GM12878 (cell line): Measurements from ENCODE around the gene IHH. TPM values are rescaled to one million over a fixed set of nuclear protein-coding genes. Genes with fewer than 3 reads are reported as not detected.

Experiments used
- ATAC-seq: fragments of 200-7000 bp; cut with Tn5 transposase; 3 replicates; pipeline ENCODE4 v1.9.1; 2020; ENCODE audit warnings: mild to moderate bottlenecking, moderate library complexity
- BruUV-seq: library from RNA; stranded (reverse); fragments of 400-500 nt; replicated peaks from 2 replicates; lab custom pipeline; 2021; lab: Mats Ljungman, UMichigan
- CTCF ChIA-PET: fragments of 300-600 bp; sonication (Branson Sonifier 250); formaldehyde crosslinking; extraction: SDS; loops from one replicate; lab custom pipeline; 2021; ENCODE audit warnings: inconsistent platforms; lab: Yijun Ruan, JAX
- POLR2A ChIA-PET: fragments of 350-600 bp; formaldehyde crosslinking; extraction: SDS; loops from one replicate; lab custom pipeline; 2021; ENCODE audit warnings: inconsistent platforms; lab: Charles Lee
- RAD21 ChIA-PET: fragments of 300-600 bp; sonication (Branson Sonifier 250); formaldehyde crosslinking; loops from one replicate; lab custom pipeline; 2023; ENCODE audit warnings: antibody characterized with exemption; ENCODE audit not compliant: unreplicated experiment; lab: Charles Lee
- SMC1A ChIA-PET: fragments of 300-600 bp; sonication (Branson Sonifier 250); formaldehyde crosslinking; loops from one replicate; lab custom pipeline; 2023; ENCODE audit not compliant: unreplicated experiment, uncharacterized antibody; lab: Charles Lee
- DNase-seq: peaks from one replicate; pipeline ENCODE4 v3.0.0-alpha.2; 2011; ENCODE audit warnings: low read depth, low spot score
- FAIRE-seq: peaks from 3 replicates; lab custom pipeline; 2011; peaks lifted over from hg19 to GRCh38; lab: Jason Lieb, UNC
- H2AFZ ChIP-seq: 2 replicates; pipeline ENCODE4 v1.6.0; 2011; ENCODE audit warnings: low read depth, low read length, control low read depth; ENCODE audit not compliant: control insufficient read depth
- H3K27ac ChIP-seq: 2 replicates; pipeline ENCODE4 v1.5.1; 2011; ENCODE audit warnings: control low read depth; ENCODE audit not compliant: control insufficient read depth, insufficient read depth
- H3K27me3 ChIP-seq, 2 experiments: replicated peaks in 1 of 2; 2 replicates each; pipeline versions ENCODE4 v1.6.0 to v1.6.1; 2011; ENCODE audit warnings: low read length in 1 of 2; ENCODE audit not compliant: control insufficient read depth in 2 of 2, insufficient read depth in 2 of 2
- H3K36me3 ChIP-seq, 2 experiments: 2 replicates each; pipeline ENCODE4 v1.5.1; 2011; ENCODE audit warnings: low read length in 1 of 2; ENCODE audit not compliant: control insufficient read depth in 2 of 2, insufficient read depth in 2 of 2
- H3K4me1 ChIP-seq: 2 replicates; pipeline ENCODE4 v1.6.1; 2011; ENCODE audit warnings: mild to moderate bottlenecking, low read length, moderate library complexity, mixed read lengths; ENCODE audit not compliant: control insufficient read depth, insufficient read depth
- H3K4me2 ChIP-seq: 2 replicates; pipeline ENCODE4 v1.6.0; 2011; ENCODE audit warnings: control low read depth; ENCODE audit not compliant: control insufficient read depth, insufficient read depth
- H3K4me3 ChIP-seq: fragments of 200-600 bp; sonication (generic); 2 replicates; pipeline ENCODE4 v1.5.1; 2016
- H3K79me2 ChIP-seq: 2 replicates; pipeline ENCODE4 v1.6.0; 2011; ENCODE audit warnings: low read length; ENCODE audit not compliant: control insufficient read depth, insufficient read depth
- H3K9ac ChIP-seq: 2 replicates; pipeline ENCODE4 v1.8.0; 2011; ENCODE audit warnings: low read length, control low read depth, mixed read lengths; ENCODE audit not compliant: control insufficient read depth, insufficient read depth
- H3K9me3 ChIP-seq: replicated peaks from 3 replicates; pipeline ENCODE4 v1.5.1; 2011; ENCODE audit warnings: mild to moderate bottlenecking, low read length; ENCODE audit not compliant: control insufficient read depth, insufficient read depth
- H4K20me1 ChIP-seq: 2 replicates; pipeline ENCODE4 v1.6.0; 2011; ENCODE audit not compliant: control insufficient read depth, insufficient read depth
- BMI1 ChIP-seq: fragments of 450-650 bp; IDR thresholded peaks from 2 replicates; pipeline ENCODE4 v1.6.1; 2016; ENCODE audit warnings: mild to moderate bottlenecking, moderate library complexity, borderline replicate concordance
- EGR1 ChIP-seq, 2 experiments: IDR thresholded peaks; 1 replicate in 1 of 2; 2 replicates in 1 of 2; pipeline ENCODE4 v1.6.1; 2011 to 2012; ENCODE audit warnings: low read depth in 2 of 2, low read length in 2 of 2, borderline replicate concordance in 1 of 2, mild to moderate bottlenecking in 1 of 2, moderate library complexity in 1 of 2
- HDAC6 ChIP-seq: fragments of 200-600 bp; sonication (generic); IDR thresholded peaks from one replicate; pipeline ENCODE4 v1.8.0; 2017; ENCODE audit warnings: antibody characterized with exemption; ENCODE audit not compliant: unreplicated experiment
- HSF1 ChIP-seq: fragments of 150-350 bp; IDR thresholded peaks from 2 replicates; pipeline ENCODE4 v1.6.1; 2014; ENCODE audit warnings: mild to moderate bottlenecking, low read depth, low read length
- NFYA ChIP-seq: IDR thresholded peaks from 2 replicates; pipeline ENCODE4 v1.6.1; 2011; ENCODE audit warnings: low read depth, mild to moderate bottlenecking, low read length, improper control_type of control experiment, borderline replicate concordance
- NR2F1 ChIP-seq: fragments of 450-650 bp; conservative IDR thresholded peaks from 2 replicates; pipeline ENCODE4 v1.6.1; 2017; ENCODE audit warnings: mild to moderate bottlenecking
- PML ChIP-seq: IDR thresholded peaks from 2 replicates; pipeline ENCODE4 v1.6.1; 2012; ENCODE audit warnings: low read length, inconsistent platforms
- RAD21 ChIP-seq: IDR thresholded peaks from 2 replicates; pipeline ENCODE4 v1.6.1; 2011; ENCODE audit warnings: mild to moderate bottlenecking, low read depth, low read length, moderate library complexity; ENCODE audit not compliant: insufficient read depth
- RFX5 ChIP-seq: IDR thresholded peaks from 2 replicates; pipeline ENCODE4 v1.6.1; 2011; ENCODE audit warnings: low read depth, low read length, improper control_type of control experiment
- RUNX3 ChIP-seq: IDR thresholded peaks from 2 replicates; pipeline ENCODE4 v1.6.1; 2012; ENCODE audit warnings: low read length, inconsistent platforms
- SIN3A ChIP-seq: IDR thresholded peaks from 2 replicates; pipeline ENCODE4 v1.6.1; 2012; ENCODE audit warnings: low read depth, low read length, improper control_type of control experiment
- ZBED1 ChIP-seq: IDR thresholded peaks from 2 replicates; pipeline ENCODE4 v1.6.1; 2016; ENCODE audit warnings: borderline replicate concordance
- ZNF274 ChIP-seq: IDR thresholded peaks from one replicate; pipeline ENCODE4 v1.8.0; 2011; ENCODE audit not compliant: insufficient read length, insufficient read depth
- ZNF384 ChIP-seq: IDR thresholded peaks from 2 replicates; pipeline ENCODE4 v1.6.1; 2012; ENCODE audit warnings: low read depth, mild to moderate bottlenecking, low read length, improper control_type of control experiment, borderline replicate concordance
- ZNF687 ChIP-seq: fragments of 450-650 bp; IDR thresholded peaks from 2 replicates; pipeline ENCODE4 v1.6.1; 2017; ENCODE audit warnings: mild to moderate bottlenecking, moderate library complexity
- WGBS: methylation state at CpG from one replicate; pipeline ENCODE4 v1.1.6; 2016; ENCODE audit warnings: low lambda C conversion rate; ENCODE audit not compliant: insufficient replicate concordance, insufficient coverage; ENCODE audit errors: missing lambda C conversion rate; 5-methylcytosine and 5-hydroxymethylcytosine counted together
- in situ Hi-C: fragments of 300-500 bp; cut with MboI; formaldehyde crosslinking; loops from 9 replicates; pipeline ENCODE4 v1.14.3; 2018; ENCODE audit warnings: mixed read lengths
- intact Hi-C: fragments of 100-400 bp; cut with micrococcal nuclease; formaldehyde crosslinking; loops from one replicate; pipeline ENCODE4 v1.14.2; 2022; ENCODE audit not compliant: unreplicated experiment
- polyA plus RNA-seq, 11 experiments: library from polyadenylated mRNA; depleted of rRNA in 4 of 11; unstranded in 6 of 11; stranded (reverse) in 5 of 11; fragments of >200 nt; fragmentation: Nextera tagmentation in 4 of 11; fragmentation: Illumina TruSeq in 1 of 11; extraction: Ambion mirVana in 4 of 11; extraction: Trizol in 1 of 11; gene quantifications; 1 replicate in 1 of 11; 2 replicates in 10 of 11; pipeline versions ENCODE4 v1.2.1 to v1.2.3, GENCODE V29; 2011 to 2016; ENCODE audit warnings: inconsistent platforms in 2 of 11, missing spikeins in 2 of 11, low read depth in 1 of 11
- total RNA-seq, 4 experiments: library from RNA; depleted of rRNA in 3 of 4; stranded (reverse); fragments of >200 nt in 3 of 4; fragmentation: Illumina TruSeq in 1 of 4; extraction: Trizol in 1 of 4; gene quantifications; 2 replicates each; pipeline versions ENCODE4 v1.2.1 to v1.2.3, GENCODE V29; 2013 to 2021
- TF ChIP-seq, protein P1 (sequence below): fragments of 150-350 bp; IDR thresholded peaks from 2 replicates; pipeline ENCODE4 v1.6.1; 2016; ENCODE audit warnings: low read depth, low read length

Gene IHH
- total and polyA plus RNA-seq, 10 of the 15 experiments (the other 5 are each of a cell fraction or from before 2014, with no cell fraction given) = 0.04 TPM; not detected in 9

DNA sequence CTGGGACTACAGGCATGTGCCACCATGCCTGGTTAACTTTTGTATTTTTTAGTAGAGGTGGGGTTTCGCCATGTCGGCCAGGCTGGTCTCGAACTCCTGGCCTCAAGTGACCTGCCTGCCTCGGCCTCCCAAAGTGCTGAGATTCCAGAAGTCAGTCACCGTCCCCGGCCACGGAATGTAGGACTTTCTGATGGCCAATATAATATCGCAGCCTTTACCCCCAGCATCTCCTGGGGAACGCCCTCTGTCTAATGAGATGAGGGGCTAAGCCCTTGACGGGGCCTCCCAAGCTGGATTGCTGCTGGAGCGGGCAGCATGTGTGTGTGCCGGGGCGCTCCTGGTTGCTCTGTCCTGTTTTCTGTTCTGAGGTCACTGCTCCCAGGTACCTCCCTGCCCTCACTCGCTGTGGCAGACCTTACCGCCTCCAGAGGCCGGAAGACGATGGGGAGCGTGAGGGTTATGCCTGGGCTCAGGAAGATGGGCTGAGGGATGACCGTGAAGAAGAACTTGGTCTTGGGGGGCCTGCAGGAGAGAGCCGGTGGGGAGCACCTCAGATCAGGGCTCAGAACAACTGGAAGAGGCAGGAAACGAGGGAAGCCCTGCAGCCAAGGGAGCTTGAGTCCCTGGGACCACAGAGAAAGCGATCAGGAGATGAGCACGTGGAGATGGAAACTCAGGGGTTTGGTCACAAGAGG lies 28.5 kb downstream of the IHH start:
- H3K4me2 ChIP-seq = no peak overlapping the region
- ChIA-PET RAD21 (interaction anchor here (1.3 to 3.1 kb wide), 2 partner anchors 87 to 121 kb away, joined by 4 to 41 read pairs; no protein-coding TSS in a partner anchor), POLR2A (no interaction called here), CTCF (interaction anchor here (0.7 to 6.6 kb wide), 4 partner anchors 37 to 123 kb away, joined by 4 to 100 read pairs (median 8); no protein-coding TSS in a partner anchor), SMC1A (no interaction called here)
- FAIRE-seq (no peak), ATAC-seq (no peak), DNase-seq (no peak)
- H3K4me3 ChIP-seq = no peak overlapping the region
- no TSS peak for BruUV-seq
- H2AFZ ChIP-seq = no peak overlapping the region
- no peaks in the 10 kb centered on the region for H3K36me3 ChIP-seq
- H3K9me3 ChIP-seq = no peaks in the 10 kb centered on the region
- H3K9ac ChIP-seq = no peak overlapping the region
- in situ Hi-C loops (no loop called here), intact Hi-C loops (no loop called here)
- no peaks in the 10 kb centered on the region for H3K79me2 ChIP-seq
- no peaks in the 10 kb centered on the region; a peak in 2 of 4 replicates for H3K27me3 ChIP-seq
- H3K4me1 ChIP-seq = no peaks in the 10 kb centered on the region
- H3K27ac ChIP-seq = no peak overlapping the region
- 59% methylated on average over 23 of the region's 23 CpGs for WGBS
- H4K20me1 ChIP-seq = no peaks in the 10 kb centered on the region
- TF ChIP-seq HDAC6 (no peak), BMI1 (no peak), NFYA (no peak), SIN3A (no peak), EGR1 (IDR thresholded peaks at IDR 0.05; ENCODE audit: borderline replicate concordance in 1 of 2, low read depth in 2 of 2, low read length in 2 of 2) (no peak), RFX5 (no peak), ZNF687 (no peak), ZNF274 (no peak), PML (no peak), ZBED1 (no peak), RUNX3 (no peak), RAD21 (no peak), HSF1 (no peak), ZNF384 (no peak), NR2F1 (no peak)
- TF ChIP-seq, protein P1, sequence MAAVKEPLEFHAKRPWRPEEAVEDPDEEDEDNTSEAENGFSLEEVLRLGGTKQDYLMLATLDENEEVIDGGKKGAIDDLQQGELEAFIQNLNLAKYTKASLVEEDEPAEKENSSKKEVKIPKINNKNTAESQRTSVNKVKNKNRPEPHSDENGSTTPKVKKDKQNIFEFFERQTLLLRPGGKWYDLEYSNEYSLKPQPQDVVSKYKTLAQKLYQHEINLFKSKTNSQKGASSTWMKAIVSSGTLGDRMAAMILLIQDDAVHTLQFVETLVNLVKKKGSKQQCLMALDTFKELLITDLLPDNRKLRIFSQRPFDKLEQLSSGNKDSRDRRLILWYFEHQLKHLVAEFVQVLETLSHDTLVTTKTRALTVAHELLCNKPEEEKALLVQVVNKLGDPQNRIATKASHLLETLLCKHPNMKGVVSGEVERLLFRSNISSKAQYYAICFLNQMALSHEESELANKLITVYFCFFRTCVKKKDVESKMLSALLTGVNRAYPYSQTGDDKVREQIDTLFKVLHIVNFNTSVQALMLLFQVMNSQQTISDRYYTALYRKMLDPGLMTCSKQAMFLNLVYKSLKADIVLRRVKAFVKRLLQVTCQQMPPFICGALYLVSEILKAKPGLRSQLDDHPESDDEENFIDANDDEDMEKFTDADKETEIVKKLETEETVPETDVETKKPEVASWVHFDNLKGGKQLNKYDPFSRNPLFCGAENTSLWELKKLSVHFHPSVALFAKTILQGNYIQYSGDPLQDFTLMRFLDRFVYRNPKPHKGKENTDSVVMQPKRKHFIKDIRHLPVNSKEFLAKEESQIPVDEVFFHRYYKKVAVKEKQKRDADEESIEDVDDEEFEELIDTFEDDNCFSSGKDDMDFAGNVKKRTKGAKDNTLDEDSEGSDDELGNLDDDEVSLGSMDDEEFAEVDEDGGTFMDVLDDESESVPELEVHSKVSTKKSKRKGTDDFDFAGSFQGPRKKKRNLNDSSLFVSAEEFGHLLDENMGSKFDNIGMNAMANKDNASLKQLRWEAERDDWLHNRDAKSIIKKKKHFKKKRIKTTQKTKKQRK = no peak
